PFSK-1 (cell line): ENCODE measurements around the gene RNASEH2C. TPM values are rescaled to one million over a fixed set of nuclear protein-coding genes. Genes with fewer than 3 reads are reported as not detected.

Experiments
- FOXP2 ChIP-seq: optimal IDR thresholded peaks from 2 replicates; pipeline ENCODE3; 2011; ENCODE audit warnings: borderline replicate concordance, control low read depth, inconsistent platforms; ENCODE audit not compliant: insufficient read depth; ENCODE audit errors: extremely low read length, extremely low read depth
- POLR2AphosphoS5 ChIP-seq: IDR thresholded peaks from 2 replicates; pipeline ENCODE4 v1.6.1; 2012; ENCODE audit warnings: low read depth, mild to moderate bottlenecking, control low read depth, low read length, moderate library complexity
- REST ChIP-seq, 2 experiments: IDR thresholded peaks; 2 replicates each; pipeline versions ENCODE4 v1.6.1 to v1.8.0; 2011 to 2012; ENCODE audit warnings: low read depth in 2 of 2, low read length in 2 of 2, control low read depth in 1 of 2, inconsistent platforms in 1 of 2, mild to moderate bottlenecking in 1 of 2, moderate library complexity in 1 of 2; ENCODE audit not compliant: insufficient read depth in 1 of 2
- SIN3A ChIP-seq: IDR thresholded peaks from 2 replicates; pipeline ENCODE4 v1.6.1; 2012; ENCODE audit warnings: mild to moderate bottlenecking, low read length, moderate library complexity, borderline replicate concordance; ENCODE audit not compliant: insufficient read depth
- TAF1 ChIP-seq: IDR thresholded peaks from 2 replicates; pipeline ENCODE4 v1.6.1; 2012; ENCODE audit warnings: low read length, control low read depth, borderline replicate concordance; ENCODE audit not compliant: insufficient read depth
- polyA plus RNA-seq: library from polyadenylated mRNA; unstranded; fragments of >200 nt; gene quantifications from one replicate; pipeline ENCODE4 v1.2.1, GENCODE V29; 2012; ENCODE audit warnings: low read depth, missing spikeins; ENCODE audit not compliant: insufficient read length

RNASEH2C gene
- polyA plus RNA-seq, result 76.9 TPM

GRCh38 chr11:65720211-65720934 is at the start of gene RNASEH2C:
Gene RNASEH2C (minus strand): TSS chr11:65720798. CDS start chr11:65720758, 40 bp downstream.
- TF ChIP-seq POLR2AphosphoS5, result peak; percentile 95
- no peak for TF ChIP-seq FOXP2
- TF ChIP-seq SIN3A, result peak; percentile 52; the same call in 1 of the 2 replicates
- TF ChIP-seq TAF1, result peak; percentile 97

- TF ChIP-seq SIN3A (no peak), FOXP2 (no peak), REST (IDR thresholded peaks at IDR 0.05; ENCODE audit: insufficient read depth in 1 of 2, low read depth in 2 of 2, low read length in 2 of 2) (no peak), POLR2AphosphoS5 (no peak)
These were observed 46.8 kb upstream of the RNASEH2C start for GRCh38 chr11:65767406-65767805.

GRCh38 chr11:65766535-65766934 is 45.9 kb upstream of the RNASEH2C start:
- TF ChIP-seq SIN3A (no peak), FOXP2 (no peak), REST (IDR thresholded peaks at IDR 0.05; ENCODE audit: insufficient read depth in 1 of 2, low read depth in 2 of 2, low read length in 2 of 2) (no peak), TAF1 (no peak), POLR2AphosphoS5 (no peak)

GRCh38 chr11:65764434-65764833 is 43.8 kb upstream of the RNASEH2C start:
- no peak for TF ChIP-seq TAF1
- no peak for TF ChIP-seq SIN3A
- no peak for TF ChIP-seq REST (IDR thresholded peaks at IDR 0.05; ENCODE audit: insufficient read depth in 1 of 2, low read depth in 2 of 2, low read length in 2 of 2)
- no peak for TF ChIP-seq POLR2AphosphoS5
- TF ChIP-seq FOXP2, result no peak

- TF ChIP-seq FOXP2 (no peak), TAF1 (no peak), REST (IDR thresholded peaks at IDR 0.05; ENCODE audit: insufficient read depth in 1 of 2, low read depth in 2 of 2, low read length in 2 of 2) (no peak), SIN3A (no peak), POLR2AphosphoS5 (no peak)
These were observed 24.5 kb upstream of the RNASEH2C start for GRCh38 chr11:65745049-65745448.
